ENCODE measurements around the gene SIAH1. TPM values are rescaled to one million over a fixed set of nuclear protein-coding genes. Genes with fewer than 3 reads are reported as not detected.
"Not testable (repeated sequence)": the region's sequence is repeated elsewhere in the genome, so short reads cannot be mapped to it uniquely, and the experiment has no call there.

Gene SIAH1
- polyA plus RNA-seq, 1 donor (not counting 4 experiments of a cell fraction or from before 2014, with no cell fraction given) = 19.0 TPM

GRCh38 chr16:48421741-48422140 is 36.5 kb upstream of the SIAH1 start:
- Histone ChIP-seq H3K9me3 (ENCODE audit: control insufficient read depth, low read depth, low read length) (no peaks in the 10 kb centered on the region), H3K9me1 (ENCODE audit: control insufficient read depth, extremely low read depth, insufficient read depth, low read length) (no peaks in the 10 kb centered on the region), H3K36me3 (ENCODE audit: control insufficient read depth in 2 of 2, extremely low read depth in 1 of 2, insufficient read depth in 2 of 2, low read length in 2 of 2) (no peaks in the 10 kb centered on the region), H3K4me1 (ENCODE audit: control insufficient read depth, extremely low read depth, insufficient read depth, low read length) (no peaks in the 10 kb centered on the region), H3K4me3 (ENCODE audit: control insufficient read depth in 2 of 3, extremely low read depth in 1 of 3, insufficient read depth in 2 of 3, low read depth in 1 of 3, low read length in 3 of 3) (no peak overlapping the region), H3K9ac (ENCODE audit: control insufficient read depth, extremely low read depth, insufficient read depth, low read length) (no peak overlapping the region), H2AFZ (ENCODE audit: control insufficient read depth, low read length) (no peak overlapping the region), H3K27ac (ENCODE audit: control insufficient read depth, insufficient read depth, low read length) (no peak overlapping the region), H3K4me2 (ENCODE audit: control insufficient read depth, extremely low read depth, insufficient read depth, low read depth, low read length) (no peak overlapping the region), H4K20me1 (ENCODE audit: control insufficient read depth, extremely low read depth, insufficient read depth, low read length) (no peaks in the 10 kb centered on the region), H3K79me2 (ENCODE audit: control insufficient read depth, insufficient read depth, low read length) (no peaks in the 10 kb centered on the region), H3K27me3 (ENCODE audit: control insufficient read depth, extremely low read depth, insufficient read depth, low read length) (no peaks in the 10 kb centered on the region)
- DNase-seq (ENCODE audit: low read depth, low spot score) (no peak), FAIRE-seq (no peak)
- TF ChIP-seq EZH2 (IDR thresholded peaks at IDR 0.05; ENCODE audit: low read length) = no peak
- TF ChIP-seq, protein P1, sequence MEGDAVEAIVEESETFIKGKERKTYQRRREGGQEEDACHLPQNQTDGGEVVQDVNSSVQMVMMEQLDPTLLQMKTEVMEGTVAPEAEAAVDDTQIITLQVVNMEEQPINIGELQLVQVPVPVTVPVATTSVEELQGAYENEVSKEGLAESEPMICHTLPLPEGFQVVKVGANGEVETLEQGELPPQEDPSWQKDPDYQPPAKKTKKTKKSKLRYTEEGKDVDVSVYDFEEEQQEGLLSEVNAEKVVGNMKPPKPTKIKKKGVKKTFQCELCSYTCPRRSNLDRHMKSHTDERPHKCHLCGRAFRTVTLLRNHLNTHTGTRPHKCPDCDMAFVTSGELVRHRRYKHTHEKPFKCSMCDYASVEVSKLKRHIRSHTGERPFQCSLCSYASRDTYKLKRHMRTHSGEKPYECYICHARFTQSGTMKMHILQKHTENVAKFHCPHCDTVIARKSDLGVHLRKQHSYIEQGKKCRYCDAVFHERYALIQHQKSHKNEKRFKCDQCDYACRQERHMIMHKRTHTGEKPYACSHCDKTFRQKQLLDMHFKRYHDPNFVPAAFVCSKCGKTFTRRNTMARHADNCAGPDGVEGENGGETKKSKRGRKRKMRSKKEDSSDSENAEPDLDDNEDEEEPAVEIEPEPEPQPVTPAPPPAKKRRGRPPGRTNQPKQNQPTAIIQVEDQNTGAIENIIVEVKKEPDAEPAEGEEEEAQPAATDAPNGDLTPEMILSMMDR (optimal IDR thresholded peaks at IDR 0.05 in 1 of 3, IDR thresholded peaks at IDR 0.05 in 1 of 3, conservative IDR thresholded peaks at IDR 0.05 in 1 of 3; ENCODE audit: extremely low read depth in 1 of 3, insufficient read depth in 2 of 3, low read length in 3 of 3) = no peak
- dilution Hi-C loops (cut with MboI; ENCODE audit: extremely low pct_ligation_motif_present, low sequenced_read_pairs) = no loop called here

GRCh38 chr16:48420437-48420836 is 35.2 kb upstream of the SIAH1 start:
- Histone ChIP-seq H3K27me3 (ENCODE audit: control insufficient read depth, extremely low read depth, insufficient read depth, low read length) (no peaks in the 10 kb centered on the region), H4K20me1 (ENCODE audit: control insufficient read depth, extremely low read depth, insufficient read depth, low read length) (no peaks in the 10 kb centered on the region), H3K9me1 (ENCODE audit: control insufficient read depth, extremely low read depth, insufficient read depth, low read length) (no peaks in the 10 kb centered on the region), H3K36me3 (ENCODE audit: control insufficient read depth in 2 of 2, extremely low read depth in 1 of 2, insufficient read depth in 2 of 2, low read length in 2 of 2) (no peaks in the 10 kb centered on the region), H3K4me1 (ENCODE audit: control insufficient read depth, extremely low read depth, insufficient read depth, low read length) (no peaks in the 10 kb centered on the region), H2AFZ (ENCODE audit: control insufficient read depth, low read length) (no peak overlapping the region), H3K9me3 (ENCODE audit: control insufficient read depth, low read depth, low read length) (no peaks in the 10 kb centered on the region), H3K4me2 (ENCODE audit: control insufficient read depth, extremely low read depth, insufficient read depth, low read depth, low read length) (no peak overlapping the region), H3K27ac (ENCODE audit: control insufficient read depth, insufficient read depth, low read length) (no peak overlapping the region), H3K9ac (ENCODE audit: control insufficient read depth, extremely low read depth, insufficient read depth, low read length) (no peak overlapping the region), H3K79me2 (ENCODE audit: control insufficient read depth, insufficient read depth, low read length) (no peaks in the 10 kb centered on the region), H3K4me3 (ENCODE audit: control insufficient read depth in 2 of 3, extremely low read depth in 1 of 3, insufficient read depth in 2 of 3, low read depth in 1 of 3, low read length in 3 of 3) (no peak overlapping the region)
- no peak for DNase-seq (ENCODE audit: low read depth, low spot score)
- no peak for TF ChIP-seq EZH2 (IDR thresholded peaks at IDR 0.05; ENCODE audit: low read length)
- TF ChIP-seq, protein P1 (optimal IDR thresholded peaks at IDR 0.05 in 1 of 3, IDR thresholded peaks at IDR 0.05 in 1 of 3, conservative IDR thresholded peaks at IDR 0.05 in 1 of 3; ENCODE audit: extremely low read depth in 1 of 3, insufficient read depth in 2 of 3, low read length in 3 of 3) = peak in 2 of 3 experiments; percentile 10 to 12
- peak; percentile 17 for FAIRE-seq
- dilution Hi-C loops (cut with MboI; ENCODE audit: extremely low pct_ligation_motif_present, low sequenced_read_pairs) = no loop called here

DNA sequence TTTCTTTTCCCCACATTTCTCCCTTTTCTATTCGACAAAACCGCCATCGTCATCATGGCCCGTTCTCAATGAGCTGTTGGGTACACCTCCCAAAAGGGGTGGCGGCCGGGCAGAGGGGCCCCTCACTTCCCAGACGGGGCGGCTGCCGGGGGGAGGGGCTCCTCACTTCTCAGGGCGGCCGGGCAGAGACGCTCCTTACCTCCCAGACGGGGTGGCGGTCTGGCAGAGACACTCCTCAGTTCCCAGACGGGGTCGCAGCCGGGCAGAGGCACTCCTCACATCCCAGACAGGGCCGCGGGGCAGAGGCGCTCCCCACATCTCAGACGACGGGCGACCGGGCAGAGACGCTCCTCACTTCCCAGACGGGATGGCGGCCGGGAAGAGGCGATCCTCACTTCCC is 31.4 kb upstream of the SIAH1 start:
- H3K4me1 ChIP-seq (ENCODE audit: control insufficient read depth, extremely low read depth, insufficient read depth, low read length); FAIRE-seq; DNase-seq (ENCODE audit: low read depth, low spot score); H3K79me2 ChIP-seq (ENCODE audit: control insufficient read depth, insufficient read depth, low read length); H3K9me3 ChIP-seq (ENCODE audit: control insufficient read depth, low read depth, low read length); H3K9me1 ChIP-seq (ENCODE audit: control insufficient read depth, extremely low read depth, insufficient read depth, low read length); H4K20me1 ChIP-seq (ENCODE audit: control insufficient read depth, extremely low read depth, insufficient read depth, low read length); H3K4me2 ChIP-seq (ENCODE audit: control insufficient read depth, extremely low read depth, insufficient read depth, low read depth, low read length); H3K27ac ChIP-seq (ENCODE audit: control insufficient read depth, insufficient read depth, low read length); H2AFZ ChIP-seq (ENCODE audit: control insufficient read depth, low read length); H3K4me3 ChIP-seq (ENCODE audit: control insufficient read depth in 2 of 3, extremely low read depth in 1 of 3, insufficient read depth in 2 of 3, low read depth in 1 of 3, low read length in 3 of 3); H3K27me3 ChIP-seq (ENCODE audit: control insufficient read depth, extremely low read depth, insufficient read depth, low read length); dilution Hi-C loops (cut with MboI; ENCODE audit: extremely low pct_ligation_motif_present, low sequenced_read_pairs); H3K36me3 ChIP-seq (ENCODE audit: control insufficient read depth in 2 of 2, extremely low read depth in 1 of 2, insufficient read depth in 2 of 2, low read length in 2 of 2); H3K9ac ChIP-seq (ENCODE audit: control insufficient read depth, extremely low read depth, insufficient read depth, low read length): not testable (repeated sequence)
